Measurements from ENCODE around the gene PIGW.

The PIGW gene, protein sequence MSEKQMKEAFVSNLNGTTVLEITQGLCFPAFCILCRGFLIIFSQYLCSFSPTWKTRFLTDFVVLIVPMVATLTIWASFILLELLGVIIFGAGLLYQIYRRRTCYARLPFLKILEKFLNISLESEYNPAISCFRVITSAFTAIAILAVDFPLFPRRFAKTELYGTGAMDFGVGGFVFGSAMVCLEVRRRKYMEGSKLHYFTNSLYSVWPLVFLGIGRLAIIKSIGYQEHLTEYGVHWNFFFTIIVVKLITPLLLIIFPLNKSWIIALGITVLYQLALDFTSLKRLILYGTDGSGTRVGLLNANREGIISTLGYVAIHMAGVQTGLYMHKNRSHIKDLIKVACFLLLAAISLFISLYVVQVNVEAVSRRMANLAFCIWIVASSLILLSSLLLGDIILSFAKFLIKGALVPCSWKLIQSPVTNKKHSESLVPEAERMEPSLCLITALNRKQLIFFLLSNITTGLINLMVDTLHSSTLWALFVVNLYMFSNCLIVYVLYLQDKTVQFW

DNA sequence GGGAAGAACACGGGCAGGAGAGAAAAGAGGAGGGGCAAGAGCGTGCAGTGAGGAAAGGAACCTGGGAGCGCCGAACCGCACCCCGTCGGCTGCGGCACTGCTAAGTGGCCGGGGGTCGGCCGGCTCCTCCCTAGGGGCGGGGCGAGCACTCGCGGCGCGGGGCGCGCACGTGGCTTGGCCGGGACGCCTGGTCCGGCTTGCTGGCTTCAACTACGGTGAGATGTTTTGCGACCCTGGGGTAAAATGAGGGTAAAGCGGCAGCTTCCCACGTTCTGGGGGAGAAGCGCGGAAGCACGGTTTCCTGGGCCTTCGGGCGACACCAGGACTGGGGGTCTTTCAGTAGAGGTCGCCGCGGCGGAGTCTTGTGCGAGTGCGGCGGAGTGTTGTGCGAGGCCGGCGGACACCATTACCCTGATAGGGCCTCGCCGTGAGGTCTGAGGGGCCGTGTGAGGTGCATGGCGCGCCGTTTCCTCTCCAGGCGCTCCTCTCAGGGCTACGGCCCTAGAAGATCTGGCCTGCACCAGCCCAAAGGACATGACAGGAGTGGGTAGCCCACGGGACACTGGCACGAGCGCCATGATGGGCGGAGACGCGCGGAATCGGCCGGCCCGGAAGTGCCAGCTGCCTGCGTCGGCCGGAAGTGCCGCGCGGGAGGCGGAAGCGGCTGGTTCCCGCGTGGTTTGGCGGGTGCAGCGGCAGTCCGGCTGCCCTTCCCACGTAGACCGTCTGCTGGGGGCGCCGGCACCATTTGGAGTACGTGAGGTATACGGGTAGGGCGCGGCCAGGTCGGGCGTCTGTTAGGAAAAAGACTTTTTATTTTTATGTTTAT lies at the start of gene PIGW, which contains the start of gene MYO19:
Gene PIGW, plus strand, starts transcription at position 148 of the 829 bp plus-strand sequence. CDS start 2,115 bp downstream, outside the sequence.
Gene MYO19, minus strand, starts transcription at position 29 of the 829 bp plus-strand sequence. CDS start 2,330 bp downstream, outside the sequence.
- DNase-seq (ENCODE audit: low read depth in 3 of 3) = peak; percentile 78 to 89 (median 79)

DNA sequence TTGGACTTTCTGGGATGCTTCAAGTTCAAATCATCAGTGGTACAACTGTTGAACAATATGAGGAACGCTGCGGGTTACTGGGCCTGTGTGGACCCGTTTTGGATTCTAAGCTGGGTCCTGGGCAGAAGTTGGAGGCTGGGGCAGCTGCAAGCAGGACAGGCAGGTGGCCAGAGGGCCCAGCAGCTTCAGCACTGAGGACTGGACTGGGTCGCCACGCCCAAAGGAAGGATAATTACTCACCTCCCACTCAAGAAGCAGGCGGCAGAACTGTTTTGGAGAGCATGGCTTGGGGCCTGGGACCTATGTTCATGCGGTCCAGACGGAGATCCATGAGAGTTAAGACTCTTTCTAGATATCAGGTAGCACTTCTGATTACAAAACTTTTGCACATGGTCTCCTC lies 49.8 kb upstream of the PIGW start:
- no peak for DNase-seq (ENCODE audit: low read depth in 3 of 3)

DNA sequence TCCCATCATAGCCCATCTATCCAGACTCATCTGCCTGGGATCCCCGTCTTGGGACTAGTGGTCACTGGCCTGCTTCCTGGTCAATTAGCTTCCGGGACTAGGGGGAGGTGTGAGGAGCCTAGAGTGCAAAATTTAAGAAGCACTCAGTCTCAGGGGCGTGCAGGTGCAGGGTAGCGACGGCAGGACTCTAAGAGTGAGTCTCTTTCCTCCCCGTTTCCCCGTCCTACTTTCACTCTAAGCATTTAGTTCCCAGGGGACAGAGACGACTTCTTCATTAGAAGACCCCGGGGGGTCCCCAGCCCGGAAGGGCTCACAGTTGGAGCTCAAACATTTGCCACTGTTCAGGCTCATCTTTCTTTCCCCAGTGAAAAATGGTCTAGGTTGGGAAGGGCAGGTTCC lies 49.0 kb upstream of the PIGW start:
- DNase-seq (ENCODE audit: low read depth in 3 of 3) = no peak

DNA sequence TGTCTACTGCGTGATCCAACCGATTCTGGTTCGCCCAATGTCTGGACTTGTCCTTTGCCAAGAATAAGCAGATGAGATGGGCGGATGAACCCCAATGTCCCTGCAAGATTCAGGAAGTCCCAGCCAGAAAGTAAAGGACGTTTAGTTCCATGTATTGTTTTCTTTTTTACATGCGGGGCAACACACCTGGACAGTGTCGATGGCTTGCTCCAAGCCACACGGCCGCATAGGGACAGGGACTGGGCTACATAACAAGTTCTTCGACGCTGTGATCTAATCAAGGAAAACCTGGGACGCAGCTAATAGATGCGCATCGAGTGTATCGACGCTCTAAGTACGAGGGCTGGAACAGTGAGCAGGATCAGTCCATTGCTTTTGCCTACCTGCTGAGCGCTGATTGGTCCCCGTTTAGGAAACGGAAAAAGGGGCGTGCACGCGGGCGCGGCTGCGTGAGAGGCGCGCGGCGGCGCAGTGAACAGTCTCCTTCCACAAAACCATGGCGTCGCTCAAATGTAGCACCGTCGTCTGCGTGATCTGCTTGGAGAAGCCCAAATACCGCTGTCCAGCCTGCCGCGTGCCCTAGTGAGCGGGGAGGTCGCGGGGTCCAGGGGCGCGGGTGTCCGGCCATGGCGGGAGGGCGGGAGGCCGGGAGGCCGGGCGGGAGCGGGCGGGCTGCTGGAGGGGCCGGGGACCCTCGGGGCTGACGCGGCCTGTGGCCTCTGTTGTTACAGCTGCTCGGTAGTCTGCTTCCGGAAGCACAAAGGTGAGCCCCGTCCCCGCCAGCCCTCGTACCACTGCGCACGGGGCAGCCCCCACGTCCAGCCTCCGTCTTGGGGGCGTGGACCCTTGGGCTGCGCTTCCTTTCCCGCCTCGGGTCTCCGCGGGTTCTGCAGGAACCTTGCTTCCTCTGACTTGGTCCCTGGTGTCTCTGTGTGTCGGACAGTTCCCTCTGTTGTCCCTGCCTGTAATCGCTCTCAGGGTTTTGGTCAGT lies 48.3 kb upstream of the PIGW start, which contains the start of gene ZNHIT3:
Gene ZNHIT3, plus strand, starts transcription at position 478 of the 991 bp plus-strand sequence. Its CDS starts 19 bp downstream, at position 497.
- peak; percentile 82 to 88 (median 87) for DNase-seq (ENCODE audit: low read depth in 3 of 3)

DNA sequence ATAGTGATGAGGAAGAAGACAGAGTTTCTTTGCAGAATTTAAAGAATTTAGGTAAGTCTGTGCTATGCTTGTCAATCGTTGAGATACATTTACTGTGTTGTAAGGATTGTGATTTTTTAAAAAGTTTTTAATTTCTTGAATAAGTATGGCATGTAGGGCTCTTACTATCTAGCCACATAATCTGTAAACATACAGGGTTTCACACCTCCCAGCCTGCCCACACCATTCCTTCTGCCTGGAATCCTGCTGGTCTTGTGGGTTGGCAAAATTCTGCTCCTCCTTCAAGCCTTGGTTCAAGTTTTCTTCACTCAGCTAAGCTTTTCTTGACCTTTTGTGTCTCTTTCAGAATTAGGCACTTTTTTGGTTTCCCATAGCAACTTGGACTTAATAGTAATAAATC lies 40.8 kb upstream of the PIGW start:
- DNase-seq (ENCODE audit: low read depth in 3 of 3) = no peak

DNA sequence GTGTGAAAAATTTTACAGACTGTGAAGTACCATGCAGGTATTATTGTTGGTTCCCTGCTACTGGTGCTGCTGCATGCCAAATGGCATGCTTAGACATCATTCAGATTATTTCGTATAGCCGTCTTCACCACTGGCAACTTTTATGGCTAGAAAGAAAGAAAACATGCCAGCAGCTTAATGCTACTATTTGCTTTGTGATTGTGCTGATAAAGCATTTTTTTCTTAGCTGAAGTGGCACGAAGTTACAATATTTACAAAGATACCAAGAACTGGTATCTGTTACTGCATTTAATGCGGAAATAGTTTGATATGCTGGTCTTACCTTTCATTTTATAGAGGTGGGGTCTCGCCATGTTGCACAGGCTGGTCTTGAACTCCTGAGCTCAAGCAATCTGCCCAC lies 40.1 kb upstream of the PIGW start:
- no peak for DNase-seq (ENCODE audit: low read depth in 3 of 3)

DNA sequence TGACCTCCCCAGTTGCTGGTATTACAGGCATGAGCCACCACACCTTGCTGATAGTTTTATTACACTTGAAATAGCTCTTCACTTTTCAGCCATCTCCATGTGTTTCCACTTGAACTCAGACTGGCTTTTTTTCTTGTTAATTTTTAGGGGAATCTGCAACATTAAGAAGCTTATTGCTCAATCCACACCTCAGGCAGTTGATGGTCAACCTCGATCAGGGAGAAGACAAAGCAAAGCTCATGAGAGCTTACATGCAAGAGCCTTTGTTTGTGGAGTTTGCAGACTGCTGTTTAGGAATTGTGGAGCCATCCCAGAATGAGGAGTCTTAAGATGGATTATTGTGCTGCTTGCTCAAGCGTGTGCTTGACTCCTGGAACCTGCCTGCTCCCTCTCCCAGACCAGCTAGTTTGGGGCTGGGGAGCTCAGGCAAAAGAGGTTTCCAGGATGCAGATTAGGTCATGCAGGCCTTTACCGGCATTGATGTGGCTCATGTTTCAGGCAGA lies 39.7 kb upstream of the PIGW start:
- no peak for DNase-seq (ENCODE audit: low read depth in 3 of 3)

DNA sequence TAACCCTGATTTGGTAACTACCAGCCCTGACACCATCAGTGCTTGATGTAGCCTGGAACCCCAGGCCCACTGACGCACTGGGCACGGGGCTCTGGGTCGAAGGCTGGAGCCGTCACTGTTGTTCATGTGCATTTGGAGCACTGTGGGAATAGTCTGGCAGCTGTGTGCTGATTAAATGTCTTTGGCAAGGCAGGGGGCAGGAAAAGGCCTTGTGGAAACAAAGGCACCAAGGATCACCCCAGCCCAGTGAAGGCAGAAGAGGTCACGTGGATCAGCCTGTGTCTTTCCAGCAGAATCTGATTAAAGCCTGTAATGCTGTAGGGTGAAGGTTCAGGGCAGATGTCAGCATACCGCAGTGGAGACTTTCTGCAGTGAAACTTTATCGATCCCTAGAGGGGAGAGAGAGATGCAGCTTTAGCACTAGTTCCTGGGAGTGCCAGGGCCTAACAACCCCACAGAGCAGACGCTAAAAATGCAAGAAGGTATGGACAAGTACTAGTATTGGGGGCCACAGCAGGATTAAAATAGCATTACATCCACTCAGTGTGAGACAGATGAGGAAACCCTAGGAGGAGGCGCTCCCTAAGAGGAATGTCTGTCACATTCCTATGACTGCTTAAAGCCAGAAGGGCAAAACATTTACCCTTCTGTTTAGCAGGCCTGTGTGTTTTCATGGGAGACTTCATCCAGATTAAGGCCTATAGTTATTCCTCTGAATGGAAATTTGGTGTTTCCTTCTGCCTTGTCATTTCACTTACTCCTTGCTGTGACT lies 38.6 kb upstream of the PIGW start:
- no peak for DNase-seq (ENCODE audit: low read depth in 3 of 3)

DNA sequence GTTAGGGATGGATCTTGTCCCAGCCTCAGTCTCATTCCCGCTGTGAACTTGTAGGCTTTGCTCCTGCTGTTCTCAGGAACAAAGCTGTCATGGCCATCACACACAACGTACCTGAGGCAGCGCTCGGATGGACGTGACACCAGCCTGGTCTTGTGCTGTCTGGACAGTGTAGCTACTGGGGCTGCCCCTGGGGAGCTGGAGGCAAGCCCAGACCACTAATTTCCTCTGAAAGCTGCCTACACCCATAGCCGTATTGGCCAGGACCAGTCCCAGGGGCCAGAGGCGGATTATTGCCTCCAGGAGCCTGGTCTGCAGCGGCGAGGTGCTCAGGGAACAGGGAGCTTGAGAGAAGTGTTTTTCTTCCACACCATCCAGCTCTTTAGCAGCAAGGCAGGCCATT lies 36.6 kb upstream of the PIGW start:
- no peak for DNase-seq (ENCODE audit: low read depth in 3 of 3)

DNA sequence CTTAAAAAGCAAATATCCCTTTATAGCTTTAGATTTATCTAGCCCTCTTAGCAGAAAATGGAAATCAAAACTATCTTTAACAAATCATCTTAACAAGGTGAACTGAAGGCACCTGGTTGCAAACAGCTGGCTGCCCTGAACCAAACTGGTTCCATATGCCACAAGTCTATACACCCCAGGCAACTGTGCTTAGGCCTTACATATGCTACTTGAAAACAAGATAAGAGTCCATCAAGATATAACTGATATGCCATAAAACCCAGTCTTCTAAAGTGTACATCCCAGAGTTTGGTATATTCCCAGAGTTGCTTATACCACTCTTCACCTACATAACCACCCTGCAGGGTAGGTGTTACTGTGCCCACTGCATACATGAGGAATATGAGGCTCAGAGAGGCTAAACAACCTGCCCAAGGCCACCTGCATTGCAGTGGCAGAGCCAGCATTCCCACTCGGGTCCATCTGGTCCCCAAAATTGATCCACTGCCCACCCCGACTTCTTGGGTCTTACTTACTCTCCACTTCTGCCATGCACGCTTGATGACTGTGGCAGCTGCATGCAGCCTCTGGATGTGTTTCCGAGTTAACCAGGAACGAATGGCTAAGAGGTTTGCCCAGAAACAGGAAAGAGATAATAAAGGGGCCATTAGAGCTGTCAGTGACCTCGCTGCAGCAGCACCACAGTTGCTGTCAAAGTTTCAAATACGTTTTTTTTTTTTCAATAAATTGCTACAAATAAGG lies 36.1 kb upstream of the PIGW start:
- no peak for DNase-seq (ENCODE audit: low read depth in 3 of 3)

DNA sequence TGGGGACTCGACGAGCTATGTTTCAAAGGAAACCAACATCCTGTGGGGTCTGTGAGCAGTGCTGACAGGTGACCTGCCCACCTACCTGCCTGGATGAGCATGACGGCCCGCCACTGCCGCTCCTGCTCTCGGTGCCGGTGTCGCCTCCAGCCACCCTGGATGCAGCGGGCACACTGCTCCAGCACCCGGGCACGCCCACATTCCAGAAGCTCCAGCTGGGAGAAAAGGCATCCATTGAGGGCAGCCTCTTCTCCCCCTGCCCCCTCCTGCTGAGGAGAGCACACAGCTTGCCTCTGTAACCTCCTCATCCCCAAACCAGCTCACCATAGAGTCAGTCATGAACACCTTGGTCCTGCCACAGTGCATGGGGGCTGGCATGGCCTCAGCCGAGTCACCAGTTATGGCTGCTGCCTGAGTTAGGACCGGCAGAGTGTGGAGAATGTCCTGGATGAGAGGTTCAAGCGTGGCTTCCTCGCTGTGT lies 34.0 kb upstream of the PIGW start:
- no peak for DNase-seq (ENCODE audit: low read depth in 3 of 3)

DNA sequence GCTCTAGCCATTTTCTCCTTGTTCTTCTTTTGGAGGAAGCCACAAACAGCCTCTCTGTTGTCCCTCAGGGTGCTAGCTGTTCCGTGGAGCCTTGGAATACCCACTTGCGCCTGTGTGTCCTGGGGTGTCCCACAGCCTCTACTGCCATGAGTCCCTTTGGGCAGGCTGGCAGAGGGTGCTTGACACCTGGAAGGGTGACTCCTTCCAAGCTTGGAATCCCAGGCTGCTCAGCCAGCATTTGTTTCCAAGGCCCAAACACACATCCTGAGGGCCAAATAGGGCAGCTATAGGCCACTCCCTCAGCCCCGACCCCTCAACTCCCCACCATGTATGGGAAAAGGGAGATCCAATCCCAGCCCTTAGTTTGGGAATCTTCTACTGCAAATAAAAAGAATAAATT lies 33.4 kb upstream of the PIGW start:
- no peak for DNase-seq (ENCODE audit: low read depth in 3 of 3)

DNA sequence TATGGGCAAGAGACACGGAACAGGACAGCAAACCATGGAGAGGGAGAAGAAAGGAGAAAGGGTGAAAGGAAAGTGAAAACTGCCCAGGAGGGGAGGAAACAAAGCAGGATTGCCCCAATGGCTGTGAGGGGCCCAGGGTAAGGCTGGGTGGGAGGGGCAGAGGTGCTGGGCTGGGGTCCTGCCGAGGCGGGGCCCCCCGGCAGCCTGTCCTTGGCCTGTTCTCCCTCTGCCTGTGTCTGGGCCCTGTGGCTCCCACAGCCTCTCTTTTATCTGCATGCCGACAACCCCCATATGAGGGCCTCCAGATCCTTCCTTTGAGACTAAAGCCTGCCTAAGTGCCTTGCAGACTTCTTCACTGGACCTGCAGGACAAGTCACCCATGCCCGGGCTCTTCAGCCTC lies 32.8 kb upstream of the PIGW start:
- no peak for DNase-seq (ENCODE audit: low read depth in 3 of 3)

DNA sequence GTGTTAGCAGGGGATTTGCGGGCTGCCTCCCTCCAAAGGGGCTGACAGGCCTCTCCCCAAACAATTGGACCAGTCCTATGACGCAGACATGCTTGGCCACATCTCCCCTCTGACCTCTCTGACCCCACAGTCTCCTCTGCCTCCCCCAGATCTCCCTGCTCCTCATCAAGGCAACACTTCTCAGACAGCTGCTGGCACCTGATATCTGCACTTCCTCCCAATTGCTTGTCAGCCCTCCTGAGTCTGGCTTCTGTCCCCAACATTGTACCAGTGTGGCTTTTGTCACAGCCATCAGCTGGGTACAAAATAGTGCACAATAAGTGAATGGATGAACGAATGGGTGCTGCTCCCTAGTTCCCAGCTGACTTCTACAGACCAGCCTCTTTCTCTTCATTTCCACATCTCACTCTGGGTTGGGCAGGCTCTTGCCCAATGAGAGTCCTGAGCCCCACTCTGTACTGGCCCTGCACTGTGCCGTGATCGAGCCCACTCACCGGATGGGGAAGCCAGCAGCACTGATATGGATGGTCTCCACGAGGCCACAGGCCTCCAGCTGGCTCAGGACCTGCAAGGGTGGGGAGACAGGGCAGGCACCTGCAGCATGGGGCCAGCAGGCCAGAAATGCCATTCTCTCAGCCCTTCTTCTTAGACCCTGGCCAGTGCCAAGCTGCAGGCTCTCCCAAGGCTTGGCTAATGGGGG lies 31.2 kb upstream of the PIGW start:
- DNase-seq (ENCODE audit: low read depth in 3 of 3) = no peak

DNA sequence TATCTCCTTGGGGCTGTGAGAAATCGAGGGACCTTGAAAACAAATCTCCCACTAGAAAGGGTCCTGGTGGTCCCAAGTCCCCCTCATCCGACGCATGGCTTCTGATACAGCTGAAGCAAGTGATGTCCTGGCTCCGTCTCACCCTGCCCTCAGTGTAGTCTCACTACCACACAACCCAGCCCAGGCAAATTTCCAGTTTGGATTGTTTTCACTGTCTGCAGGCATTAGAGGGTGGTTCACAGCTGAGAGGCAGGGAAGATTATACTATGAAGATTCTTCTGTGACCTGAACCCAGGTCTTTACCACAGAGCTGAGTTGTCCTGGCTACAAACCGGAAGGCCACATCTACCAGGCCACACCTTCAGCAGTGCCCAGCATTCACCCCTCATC lies 30.6 kb upstream of the PIGW start:
- DNase-seq (ENCODE audit: low read depth in 3 of 3) = no peak

DNA sequence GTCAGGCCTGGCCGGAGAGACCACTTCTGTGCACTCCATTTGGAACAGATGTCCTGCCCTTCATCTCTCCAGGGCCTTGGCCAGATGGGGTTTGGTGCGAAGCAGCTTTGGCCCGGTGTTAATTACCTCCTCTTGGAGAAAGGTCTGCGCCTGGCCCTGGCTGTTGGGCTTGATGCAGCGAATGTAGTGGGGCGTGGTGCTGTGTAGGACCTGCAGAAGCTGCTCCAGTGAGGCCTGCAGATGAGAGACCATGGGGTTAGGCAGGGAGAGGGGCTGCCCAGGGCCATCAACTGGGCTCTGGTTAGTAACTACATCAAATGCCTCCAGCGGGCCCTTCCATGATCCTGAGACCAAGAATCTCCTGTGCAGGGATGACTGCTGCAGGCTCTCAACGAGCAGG lies 29.6 kb upstream of the PIGW start:
- no peak for DNase-seq (ENCODE audit: low read depth in 3 of 3)

DNA sequence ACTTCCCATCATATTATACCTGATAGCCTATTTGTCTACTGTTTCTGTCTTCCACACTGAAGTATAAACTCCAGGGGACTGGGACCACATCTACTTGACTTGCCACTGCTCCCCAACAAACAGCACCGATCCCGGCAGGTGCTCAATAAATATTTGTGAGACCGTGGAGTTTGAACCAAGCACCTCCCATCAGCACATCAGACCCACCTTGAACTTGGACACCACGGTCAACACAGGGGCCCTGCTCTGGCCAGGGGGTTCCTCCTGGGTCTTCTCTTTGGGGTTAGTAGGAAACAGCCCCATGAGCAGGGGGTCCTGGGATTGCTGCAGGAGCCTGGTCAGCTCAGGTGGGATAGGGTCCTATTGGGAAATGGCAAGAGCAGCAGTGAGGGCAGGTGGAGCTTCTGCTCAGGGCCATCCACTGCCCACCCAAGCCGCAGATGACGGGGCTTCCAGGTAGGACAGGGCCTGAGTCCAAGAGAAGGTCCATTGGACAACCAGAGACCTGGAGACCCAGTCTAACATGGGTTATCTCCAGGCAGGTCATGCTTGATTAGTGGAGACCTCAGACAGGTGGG lies 28.4 kb upstream of the PIGW start:
- DNase-seq (ENCODE audit: low read depth in 3 of 3) = no peak

DNA sequence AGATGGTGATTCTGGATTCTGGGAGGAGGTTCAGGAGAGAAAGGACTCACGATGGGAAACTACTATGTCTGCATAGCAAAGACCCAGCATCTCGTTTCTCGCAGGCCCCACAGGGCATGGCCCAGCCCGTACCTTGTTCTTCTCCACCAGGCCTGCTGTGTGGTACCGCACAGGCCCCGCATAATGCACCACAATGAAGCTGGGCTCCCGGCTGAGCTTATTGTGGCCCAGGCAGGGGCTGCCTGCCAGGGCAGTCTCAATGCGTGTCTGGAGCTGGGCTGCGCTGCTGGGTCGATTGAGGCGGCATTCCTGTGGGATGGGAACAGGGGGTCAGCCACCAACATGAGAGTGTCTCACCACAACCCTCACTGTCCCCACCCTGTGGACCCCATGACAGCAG lies 28.0 kb upstream of the PIGW start:
- no peak for DNase-seq (ENCODE audit: low read depth in 3 of 3)
